Keratinocyte (primary cell): ENCODE results near the gene TRAPPC3L.

Experiments
- CTCF ChIP-seq, 3 experiments: IDR thresholded peaks in 1 of 3; conservative IDR thresholded peaks in 1 of 3; optimal IDR thresholded peaks in 1 of 3; 2 replicates in 2 of 3; 3 replicates in 1 of 3; pipeline versions ENCODE3 to v1.5.1; 2011; ENCODE audit warnings: low read length in 3 of 3, mild to moderate bottlenecking in 3 of 3, moderate library complexity in 2 of 3, control low read depth in 1 of 3, inconsistent platforms in 1 of 3; ENCODE audit not compliant: insufficient read depth in 2 of 3; ENCODE audit errors: extremely low read depth in 1 of 3
- EZH2 ChIP-seq: IDR thresholded peaks from one replicate; pipeline ENCODE4 v1.6.1; 2012; ENCODE audit warnings: inconsistent platforms, mild to moderate bottlenecking, low read length, moderate library complexity

GRCh38 chr6:116564311-116564710, 18.8 kb upstream of the TRAPPC3L start:
- TF ChIP-seq CTCF (optimal IDR thresholded peaks at IDR 0.05 in 1 of 3, IDR thresholded peaks at IDR 0.05 in 1 of 3, conservative IDR thresholded peaks at IDR 0.05 in 1 of 3; ENCODE audit: extremely low read depth in 1 of 3, insufficient read depth in 2 of 3, low read length in 3 of 3) (no peak), EZH2 (no peak)
